ENCODE data around the gene P2RX1.

DNA sequence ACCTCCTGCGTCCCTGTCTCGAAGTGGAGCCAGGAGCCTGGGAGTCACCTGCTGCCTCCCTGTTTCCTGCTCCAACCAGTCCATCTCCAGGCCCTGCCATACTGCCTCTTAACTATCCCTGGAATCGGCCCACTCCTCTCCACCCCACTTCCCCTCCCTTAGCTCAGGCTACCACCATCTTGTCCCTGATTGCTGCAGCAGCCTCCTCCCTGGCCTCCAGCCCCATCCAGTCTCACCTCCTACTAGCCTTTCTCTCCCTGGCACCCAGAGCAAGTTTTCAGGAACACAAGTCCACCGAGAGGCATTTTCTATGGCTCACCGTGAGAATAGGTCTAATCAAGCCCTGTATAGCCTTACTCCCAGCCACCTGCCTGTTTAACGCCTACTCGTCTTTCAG is 22.5 kb downstream of the P2RX1 start:
- TF ChIP-seq TAF1 (conservative IDR thresholded peaks at IDR 0.05) (no peak), RAD21 (IDR thresholded peaks at IDR 0.05) (no peak), SP1 (IDR thresholded peaks at IDR 0.05) (no peak), RXRA (IDR thresholded peaks at IDR 0.05) (no peak), JUND (IDR thresholded peaks at IDR 0.05) (no peak), GABPA (IDR thresholded peaks at IDR 0.05 in 1 of 2, conservative IDR thresholded peaks at IDR 0.05 in 1 of 2) (no peak), YY1 (IDR thresholded peaks at IDR 0.05) (no peak)
- TF ChIP-seq, protein P1, sequence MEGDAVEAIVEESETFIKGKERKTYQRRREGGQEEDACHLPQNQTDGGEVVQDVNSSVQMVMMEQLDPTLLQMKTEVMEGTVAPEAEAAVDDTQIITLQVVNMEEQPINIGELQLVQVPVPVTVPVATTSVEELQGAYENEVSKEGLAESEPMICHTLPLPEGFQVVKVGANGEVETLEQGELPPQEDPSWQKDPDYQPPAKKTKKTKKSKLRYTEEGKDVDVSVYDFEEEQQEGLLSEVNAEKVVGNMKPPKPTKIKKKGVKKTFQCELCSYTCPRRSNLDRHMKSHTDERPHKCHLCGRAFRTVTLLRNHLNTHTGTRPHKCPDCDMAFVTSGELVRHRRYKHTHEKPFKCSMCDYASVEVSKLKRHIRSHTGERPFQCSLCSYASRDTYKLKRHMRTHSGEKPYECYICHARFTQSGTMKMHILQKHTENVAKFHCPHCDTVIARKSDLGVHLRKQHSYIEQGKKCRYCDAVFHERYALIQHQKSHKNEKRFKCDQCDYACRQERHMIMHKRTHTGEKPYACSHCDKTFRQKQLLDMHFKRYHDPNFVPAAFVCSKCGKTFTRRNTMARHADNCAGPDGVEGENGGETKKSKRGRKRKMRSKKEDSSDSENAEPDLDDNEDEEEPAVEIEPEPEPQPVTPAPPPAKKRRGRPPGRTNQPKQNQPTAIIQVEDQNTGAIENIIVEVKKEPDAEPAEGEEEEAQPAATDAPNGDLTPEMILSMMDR (IDR thresholded peaks at IDR 0.05; ENCODE audit: low read depth, low read length, missing input control), result no peak
- TF ChIP-seq, protein P2, sequence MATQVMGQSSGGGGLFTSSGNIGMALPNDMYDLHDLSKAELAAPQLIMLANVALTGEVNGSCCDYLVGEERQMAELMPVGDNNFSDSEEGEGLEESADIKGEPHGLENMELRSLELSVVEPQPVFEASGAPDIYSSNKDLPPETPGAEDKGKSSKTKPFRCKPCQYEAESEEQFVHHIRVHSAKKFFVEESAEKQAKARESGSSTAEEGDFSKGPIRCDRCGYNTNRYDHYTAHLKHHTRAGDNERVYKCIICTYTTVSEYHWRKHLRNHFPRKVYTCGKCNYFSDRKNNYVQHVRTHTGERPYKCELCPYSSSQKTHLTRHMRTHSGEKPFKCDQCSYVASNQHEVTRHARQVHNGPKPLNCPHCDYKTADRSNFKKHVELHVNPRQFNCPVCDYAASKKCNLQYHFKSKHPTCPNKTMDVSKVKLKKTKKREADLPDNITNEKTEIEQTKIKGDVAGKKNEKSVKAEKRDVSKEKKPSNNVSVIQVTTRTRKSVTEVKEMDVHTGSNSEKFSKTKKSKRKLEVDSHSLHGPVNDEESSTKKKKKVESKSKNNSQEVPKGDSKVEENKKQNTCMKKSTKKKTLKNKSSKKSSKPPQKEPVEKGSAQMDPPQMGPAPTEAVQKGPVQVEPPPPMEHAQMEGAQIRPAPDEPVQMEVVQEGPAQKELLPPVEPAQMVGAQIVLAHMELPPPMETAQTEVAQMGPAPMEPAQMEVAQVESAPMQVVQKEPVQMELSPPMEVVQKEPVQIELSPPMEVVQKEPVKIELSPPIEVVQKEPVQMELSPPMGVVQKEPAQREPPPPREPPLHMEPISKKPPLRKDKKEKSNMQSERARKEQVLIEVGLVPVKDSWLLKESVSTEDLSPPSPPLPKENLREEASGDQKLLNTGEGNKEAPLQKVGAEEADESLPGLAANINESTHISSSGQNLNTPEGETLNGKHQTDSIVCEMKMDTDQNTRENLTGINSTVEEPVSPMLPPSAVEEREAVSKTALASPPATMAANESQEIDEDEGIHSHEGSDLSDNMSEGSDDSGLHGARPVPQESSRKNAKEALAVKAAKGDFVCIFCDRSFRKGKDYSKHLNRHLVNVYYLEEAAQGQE (IDR thresholded peaks at IDR 0.05), result no peak
- TF ChIP-seq, protein P3, sequence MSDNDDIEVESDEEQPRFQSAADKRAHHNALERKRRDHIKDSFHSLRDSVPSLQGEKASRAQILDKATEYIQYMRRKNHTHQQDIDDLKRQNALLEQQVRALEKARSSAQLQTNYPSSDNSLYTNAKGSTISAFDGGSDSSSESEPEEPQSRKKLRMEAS (IDR thresholded peaks at IDR 0.05), result no peak
